HCEC 1CT (cell line): ENCODE data around the gene XIRP2.

Experiments used
- DNase-seq: peaks from one replicate; pipeline ENCODE4 v3.0.0-alpha.2; 2017

The XIRP2 gene

DNA sequence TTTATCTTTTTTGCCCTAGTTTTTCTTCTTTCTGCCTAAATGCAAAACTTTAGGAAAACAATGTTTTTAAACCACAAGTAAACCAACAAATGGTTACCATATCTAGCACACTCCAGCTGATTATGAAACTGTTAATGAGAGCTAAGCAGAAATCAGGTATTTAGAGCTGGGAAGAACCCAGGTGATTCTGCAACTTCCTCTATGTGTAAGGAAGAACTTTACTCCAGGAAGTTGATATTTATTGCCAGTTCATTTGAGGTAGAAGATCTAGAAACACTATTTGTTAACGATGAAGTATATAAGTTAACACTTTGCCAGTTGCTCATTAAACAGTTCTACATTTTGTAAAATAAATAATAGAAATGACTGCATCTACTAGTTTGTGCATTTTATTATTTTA lies 409.7 kb downstream of the XIRP2 start:
- no peak for DNase-seq
